ENCODE data around the gene SIRT6.
"Not testable (repeated sequence)": the region's sequence is repeated elsewhere in the genome, so short reads cannot be mapped to it uniquely, and the experiment has no call there.

Gene SIRT6

DNA sequence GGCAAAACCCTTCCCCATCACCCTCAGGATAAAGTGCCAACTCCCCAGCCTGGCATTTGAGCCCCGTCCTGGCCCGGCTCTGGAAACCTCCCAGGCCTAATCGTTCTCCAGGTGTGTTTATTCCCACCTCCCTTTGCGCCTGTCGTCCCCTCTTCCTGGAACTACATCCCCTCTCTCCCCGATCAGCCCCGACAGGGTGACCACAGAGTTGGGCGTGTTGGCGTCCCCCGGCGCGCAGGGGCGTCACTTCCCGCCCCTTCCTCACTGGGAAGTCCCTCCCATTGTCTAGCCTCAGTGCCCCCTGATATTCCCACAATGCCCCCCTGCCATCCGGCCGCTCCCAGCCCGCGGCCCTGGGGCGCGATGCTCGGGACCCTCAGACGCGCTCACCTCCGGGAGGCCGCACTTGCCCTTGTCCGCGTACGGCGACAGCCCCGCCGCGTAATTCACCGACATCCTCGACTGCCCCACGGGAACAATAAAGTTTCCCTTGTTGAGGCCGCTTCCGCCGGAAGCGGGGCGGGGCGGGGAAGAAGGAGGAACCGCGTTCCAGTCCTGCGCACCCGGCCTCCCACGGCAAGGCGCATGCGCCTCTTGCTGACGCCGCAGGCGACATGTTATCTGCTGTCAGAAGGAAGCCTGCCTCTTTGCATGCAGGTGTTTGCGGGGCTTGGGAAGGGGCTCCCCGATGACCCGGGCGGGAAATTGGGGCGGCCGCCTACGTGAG is at the start of gene SIRT6, which contains the start of gene ANKRD24:
SIRT6 (minus strand) TSS at position 480 of the 727 bp plus-strand sequence; CDS start at position 456, 24 bp downstream.
ANKRD24 (plus strand) TSS at position 606 of the 727 bp plus-strand sequence. CDS start 3,737 bp downstream, outside the sequence.
- DNase-seq = peak; percentile 83 to 90

DNA sequence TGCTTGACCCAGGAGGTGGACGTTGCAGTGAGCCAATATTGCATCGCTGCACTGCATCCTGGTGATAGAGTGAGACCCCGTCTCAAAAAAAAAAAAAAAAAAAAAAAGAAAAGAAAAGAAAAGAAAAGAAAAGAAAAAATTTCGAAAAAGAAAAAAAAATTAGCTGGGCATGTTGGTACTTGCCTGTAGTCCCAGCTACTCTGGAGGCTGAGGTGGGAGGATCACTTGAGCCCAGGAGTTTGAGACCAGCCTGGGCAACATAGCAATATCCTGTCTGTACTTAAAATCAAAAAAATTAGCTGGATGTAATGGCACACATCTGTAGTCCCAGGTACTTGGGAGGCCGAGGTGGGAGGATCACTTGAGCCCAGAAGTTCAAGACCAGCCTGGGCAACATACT is 49.8 kb upstream of the SIRT6 start:
- DNase-seq = not testable (repeated sequence)

DNA sequence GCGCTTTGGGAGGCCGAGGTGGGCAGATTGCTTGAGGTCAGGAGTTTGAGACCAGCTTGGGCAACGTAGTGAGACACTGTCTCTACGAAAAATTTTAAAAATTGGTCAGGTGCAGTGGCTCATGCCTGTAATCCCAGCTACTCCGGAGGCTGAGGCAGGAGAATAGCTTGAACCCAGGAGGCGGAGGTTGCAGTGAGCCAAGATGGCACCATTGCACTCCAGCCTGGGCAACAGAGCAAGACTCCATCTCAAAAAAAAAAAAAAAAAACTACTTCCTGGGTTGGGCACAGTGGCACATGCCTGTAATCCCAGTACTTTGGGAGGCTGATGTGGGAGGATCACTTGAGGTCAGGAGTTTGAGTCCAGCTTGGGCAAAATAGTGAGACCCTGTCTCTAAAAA is 49.2 kb upstream of the SIRT6 start:
- not testable (repeated sequence) for DNase-seq

DNA sequence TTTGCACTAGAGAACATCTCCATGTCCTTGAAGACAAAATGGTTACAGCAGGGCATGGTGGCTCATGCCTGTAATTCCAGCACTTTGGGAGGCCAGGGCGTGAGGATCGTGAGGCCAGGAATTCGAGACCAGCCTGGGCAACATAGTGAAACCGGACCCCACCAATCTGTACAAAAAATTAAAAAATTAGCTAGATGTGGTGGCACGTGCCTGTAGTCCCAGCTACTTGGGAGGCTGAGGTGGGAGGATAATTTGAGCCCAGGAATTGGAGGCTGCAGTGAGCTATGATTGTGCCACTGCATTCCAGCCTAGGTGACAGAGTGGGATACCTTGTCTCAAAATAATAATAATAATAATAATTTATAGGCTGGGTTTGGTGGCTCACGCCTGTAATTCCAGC is 47.9 kb upstream of the SIRT6 start:
- DNase-seq = not testable (repeated sequence)

DNA sequence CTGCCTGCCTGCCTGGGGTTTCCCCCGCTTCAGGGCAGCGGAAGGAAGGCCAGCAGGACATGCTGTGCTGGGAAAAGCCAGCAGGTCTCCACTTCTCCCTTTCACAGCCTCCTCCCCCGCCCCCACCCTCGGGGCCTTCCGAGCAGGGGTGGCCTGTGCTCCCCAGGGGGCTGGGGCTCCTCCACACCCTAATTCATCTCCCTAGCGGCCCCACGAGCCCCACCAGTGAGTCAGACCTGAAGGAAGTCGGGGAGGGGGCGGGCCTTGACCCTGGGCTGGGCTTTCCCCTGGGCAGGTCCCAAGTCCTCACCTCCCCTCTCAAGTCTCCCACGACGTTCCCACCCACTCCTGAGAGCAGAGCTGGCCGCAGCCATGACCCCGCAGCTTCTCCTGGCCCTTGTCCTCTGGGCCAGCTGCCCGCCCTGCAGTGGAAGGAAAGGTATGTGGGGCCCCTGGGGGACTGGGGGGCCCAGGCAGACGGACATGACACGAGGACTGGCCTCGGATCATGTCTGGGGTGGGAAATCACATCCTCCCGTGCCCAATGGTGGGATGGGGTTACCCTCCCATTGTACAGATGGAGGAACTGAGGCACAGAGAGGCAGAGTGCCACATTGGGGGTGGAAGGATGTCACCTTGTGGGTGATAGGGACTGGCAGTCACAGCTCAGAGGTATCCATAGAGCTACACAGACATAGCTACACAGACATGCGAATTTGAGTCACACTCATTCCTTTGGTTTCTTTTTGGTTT is 47.0 kb upstream of the SIRT6 start, which contains the start of gene EBI3:
EBI3 (plus strand) TSS at position 345 of the 753 bp plus-strand sequence; CDS start at position 373, 28 bp downstream.
- DNase-seq = peak; percentile 40 to 45

DNA sequence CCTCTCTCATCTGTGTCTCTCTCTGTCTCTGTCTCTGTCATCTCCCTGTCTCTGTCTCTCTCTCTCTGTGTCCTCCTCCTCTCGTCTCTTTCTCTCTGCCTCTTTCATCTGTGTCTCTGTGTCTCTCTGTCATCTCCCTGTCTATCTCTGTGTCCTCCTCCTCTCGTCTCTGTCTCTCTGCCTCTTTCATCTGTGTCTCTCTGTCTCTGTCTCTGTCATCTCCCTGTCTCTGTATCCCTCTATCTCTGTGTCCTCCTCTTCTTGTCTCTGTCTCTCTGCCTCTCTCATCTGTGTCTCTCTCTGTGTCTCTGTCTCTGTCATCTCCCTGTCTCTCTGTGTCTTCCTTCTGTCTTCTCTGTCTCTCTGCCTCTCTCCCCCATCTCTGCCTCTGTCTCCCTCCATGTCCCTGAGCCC is 46.4 kb upstream of the SIRT6 start:
- DNase-seq = no peak

DNA sequence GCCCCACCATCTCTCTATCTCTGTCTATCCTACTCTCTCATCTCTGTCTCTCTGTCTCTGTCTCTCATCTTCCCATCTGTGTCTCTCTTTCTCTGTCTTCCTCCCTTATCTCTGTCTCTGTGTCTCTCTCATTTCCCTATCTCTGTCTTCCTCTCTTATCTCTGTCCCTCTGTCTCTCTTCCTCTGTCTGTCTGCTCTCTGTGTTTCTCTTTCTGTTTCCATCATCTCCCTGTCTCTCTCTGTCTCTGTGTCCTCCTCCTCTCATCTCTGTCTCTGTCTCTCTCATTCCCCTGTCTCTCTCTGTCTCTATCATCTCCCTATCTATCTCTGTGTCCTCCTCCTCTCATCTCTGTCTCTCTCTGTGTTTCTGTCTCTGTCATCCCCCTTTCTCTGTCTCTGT is 45.4 kb upstream of the SIRT6 start:
- no peak for DNase-seq

DNA sequence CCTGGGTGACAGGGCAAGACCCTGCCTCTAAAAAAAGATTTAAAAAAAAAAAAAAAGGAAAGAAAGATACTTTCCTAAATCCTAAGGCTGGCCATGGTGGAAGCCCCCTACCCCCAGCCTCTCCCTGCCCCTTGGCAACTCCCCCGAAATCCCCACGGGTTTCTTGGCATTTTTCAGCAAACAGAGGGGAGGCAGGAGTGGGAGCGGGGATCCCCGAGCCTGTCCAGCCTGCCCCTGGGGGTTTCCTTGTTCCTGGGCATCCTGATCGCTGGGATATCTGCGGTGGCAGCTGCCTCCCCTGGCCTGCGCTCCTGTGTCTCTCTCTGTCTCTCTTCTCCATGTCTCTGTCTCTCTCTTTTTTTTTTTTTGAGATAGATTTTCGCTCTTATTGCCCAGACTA is 43.5 kb upstream of the SIRT6 start:
- DNase-seq = no peak

DNA sequence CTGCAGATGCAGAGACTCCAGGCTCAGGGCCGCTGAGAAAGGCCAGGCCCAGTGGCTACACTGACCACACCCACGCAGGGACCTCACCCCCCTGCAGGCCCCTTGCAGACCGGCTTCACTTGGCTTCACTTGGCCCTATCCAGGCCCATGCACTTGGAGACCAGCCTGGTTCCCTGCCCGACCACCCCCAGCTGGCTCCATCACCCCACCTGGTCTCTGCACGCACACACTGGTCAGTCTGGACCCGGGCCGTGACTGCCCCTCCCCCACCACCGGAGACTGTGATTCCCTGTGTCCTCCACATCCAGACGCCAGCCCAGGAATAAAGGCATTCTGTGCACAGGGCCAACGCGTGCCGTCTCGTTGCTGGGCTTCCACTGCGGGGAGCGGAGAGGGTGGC is 42.1 kb upstream of the SIRT6 start:
- DNase-seq = no peak

DNA sequence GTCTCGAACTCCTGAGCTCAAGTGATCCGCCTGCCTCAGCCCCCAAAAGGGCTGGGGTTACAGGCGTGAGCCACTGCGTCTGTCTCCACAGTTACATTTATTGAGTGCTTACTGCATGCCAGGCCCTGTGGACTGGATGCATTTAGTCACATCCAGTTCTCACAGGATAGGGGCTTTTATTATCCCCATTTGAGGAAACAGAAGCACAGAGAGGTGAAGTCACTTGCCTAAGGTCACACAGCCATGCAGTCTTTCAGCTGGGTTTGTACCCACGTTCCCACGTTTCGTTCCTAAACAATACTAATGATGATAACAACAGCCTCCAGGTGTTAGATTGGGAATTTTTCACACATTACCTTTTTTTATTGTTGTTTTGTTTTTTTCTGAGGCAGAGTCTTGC is 37.8 kb upstream of the SIRT6 start:
- DNase-seq = no peak

DNA sequence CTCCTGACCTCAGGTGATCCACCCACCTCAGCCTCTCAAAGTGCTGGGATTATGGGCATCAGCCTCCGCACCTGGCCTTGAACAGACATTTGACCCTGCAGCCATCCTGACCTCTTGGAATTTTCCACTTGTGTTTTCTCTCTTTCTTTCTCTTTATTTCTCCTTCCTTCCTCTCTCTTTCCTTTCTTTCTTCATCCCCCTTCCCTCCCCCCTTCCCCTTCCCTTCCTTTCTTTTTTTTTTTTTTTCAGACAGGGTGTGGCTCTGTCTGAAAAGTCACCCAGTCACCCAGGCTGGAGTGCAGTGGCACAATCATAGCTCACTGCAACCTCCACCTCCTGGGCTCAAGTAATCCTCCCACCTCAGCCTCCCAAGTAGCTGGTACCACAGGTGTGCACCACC is 36.2 kb upstream of the SIRT6 start:
- DNase-seq = not testable (repeated sequence)

DNA sequence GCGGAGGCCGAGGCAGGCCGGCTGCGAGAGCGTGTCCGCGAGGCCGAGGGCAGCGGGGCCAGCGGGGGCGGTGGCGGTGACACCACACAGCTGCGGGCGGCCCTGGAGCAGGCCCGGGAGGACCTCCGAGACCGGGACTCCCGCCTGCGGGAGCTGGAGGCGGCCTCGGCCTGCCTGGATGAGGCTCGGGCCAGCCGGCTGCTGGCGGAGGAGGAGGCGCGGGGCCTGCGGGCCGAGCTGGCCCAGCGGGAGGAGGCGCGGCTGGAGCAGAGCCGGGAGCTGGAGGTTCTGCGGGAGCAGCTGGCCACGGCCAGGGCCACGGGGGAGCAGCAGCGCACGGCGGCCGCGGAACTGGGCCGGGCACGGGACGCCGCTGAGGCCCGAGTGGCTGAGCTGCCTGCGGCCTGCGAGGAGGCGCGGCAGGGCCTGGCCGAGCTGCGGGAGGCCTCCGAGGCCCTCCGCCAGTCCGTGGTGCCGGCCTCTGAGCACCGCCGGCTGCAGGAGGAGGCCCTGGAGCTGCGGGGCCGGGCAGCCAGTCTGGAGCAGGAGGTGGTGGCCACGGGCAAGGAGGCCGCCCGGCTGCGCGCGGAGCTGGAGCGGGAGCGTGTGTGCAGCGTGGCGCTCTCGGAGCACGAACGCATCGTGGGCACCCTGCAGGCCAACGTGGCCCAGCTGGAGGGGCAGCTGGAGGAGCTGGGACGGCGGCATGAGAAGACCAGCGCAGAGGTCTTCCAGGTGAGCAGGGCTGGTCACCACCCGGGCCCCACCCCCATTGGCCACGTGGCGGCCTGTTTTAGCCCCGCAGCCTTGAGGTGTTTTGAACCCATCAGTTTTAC is 35.3 kb upstream of the SIRT6 start:
- no peak for DNase-seq

DNA sequence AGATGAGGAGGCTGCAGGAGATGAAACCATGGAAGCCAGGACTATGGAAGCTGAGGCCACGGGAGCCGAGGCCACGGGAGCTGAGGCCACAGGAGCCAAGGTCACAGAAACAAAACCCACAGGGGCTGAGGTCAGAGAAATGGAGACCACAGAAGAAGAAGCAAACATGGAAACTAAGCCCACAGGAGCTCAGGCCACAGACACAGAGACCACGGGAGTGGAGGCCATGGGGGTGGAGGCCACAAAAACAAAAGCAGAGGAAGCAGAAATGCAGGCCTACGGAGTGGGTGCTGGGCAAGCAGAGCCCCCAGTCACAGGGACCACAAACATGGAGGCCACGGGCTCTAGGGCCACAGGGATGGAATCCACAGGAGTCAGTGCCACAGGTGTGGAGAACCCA is 34.5 kb upstream of the SIRT6 start:
- no peak for DNase-seq

DNA sequence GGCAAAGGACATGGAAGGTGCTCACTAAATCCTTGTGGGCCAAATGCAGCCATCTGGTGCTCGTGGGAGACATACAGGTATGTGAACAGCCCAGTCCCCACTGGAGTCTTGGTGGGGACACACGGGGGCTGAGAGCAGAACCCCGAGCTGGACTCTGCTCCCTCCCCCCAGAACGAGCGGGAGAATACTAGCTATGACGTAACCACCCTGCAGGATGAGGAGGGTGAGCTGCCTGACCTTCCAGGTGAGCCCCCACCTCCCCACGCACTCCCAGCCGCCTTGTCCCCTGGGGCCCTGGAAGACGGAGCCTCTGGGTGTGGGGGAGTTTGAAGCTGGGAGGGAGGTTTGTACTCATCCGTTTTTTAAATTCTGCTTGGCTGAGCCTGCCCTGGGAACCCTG is 33.4 kb upstream of the SIRT6 start:
- no peak for DNase-seq

DNA sequence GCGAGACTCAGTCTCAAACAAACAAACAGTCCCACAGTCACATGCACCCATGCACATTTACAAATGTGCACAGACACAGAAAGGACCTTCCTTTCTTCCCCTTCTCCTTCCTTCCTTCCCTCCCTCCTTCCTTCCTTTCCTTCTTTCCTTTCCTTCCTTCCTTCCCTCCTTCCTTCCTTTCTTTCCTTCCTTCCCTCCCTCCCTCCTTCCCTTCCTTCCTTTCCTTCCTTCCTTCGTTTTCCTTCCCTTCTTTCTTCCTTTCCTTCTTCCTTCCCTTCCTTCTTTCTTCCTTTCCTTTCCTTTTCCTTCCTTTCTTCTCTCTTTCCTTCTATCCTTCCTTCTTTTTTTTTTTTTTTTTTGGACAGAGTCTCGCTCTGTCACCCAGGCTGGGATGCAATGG is 30.8 kb upstream of the SIRT6 start:
- DNase-seq = no peak

DNA sequence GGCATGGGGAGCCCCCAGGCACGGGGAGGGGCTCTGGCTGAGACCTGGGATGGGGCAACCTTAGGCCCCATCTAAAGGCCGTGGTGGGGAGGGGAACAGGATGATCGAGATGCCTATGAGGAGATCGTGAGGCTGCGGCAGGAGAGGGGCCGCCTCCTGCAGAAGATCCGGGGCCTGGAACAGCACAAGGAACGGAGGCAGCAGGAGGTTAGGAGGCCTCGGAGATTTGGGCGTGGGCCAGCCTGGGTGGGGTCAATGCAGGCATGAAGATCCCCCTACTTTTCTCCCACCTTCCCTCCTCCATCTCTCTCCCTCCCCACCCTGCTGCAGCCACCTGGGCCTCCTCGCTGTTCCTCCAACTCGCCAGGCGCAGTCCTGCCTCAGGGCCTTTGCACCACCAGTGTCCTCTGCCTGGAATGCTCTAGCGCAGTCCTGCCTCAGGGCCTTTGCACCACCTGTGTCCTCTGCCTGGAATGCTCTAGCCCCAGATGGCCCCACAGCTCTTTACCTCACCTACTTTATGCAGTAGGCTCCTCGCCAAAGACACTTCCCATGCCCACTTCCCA is 27.9 kb upstream of the SIRT6 start:
- DNase-seq = no peak

DNA sequence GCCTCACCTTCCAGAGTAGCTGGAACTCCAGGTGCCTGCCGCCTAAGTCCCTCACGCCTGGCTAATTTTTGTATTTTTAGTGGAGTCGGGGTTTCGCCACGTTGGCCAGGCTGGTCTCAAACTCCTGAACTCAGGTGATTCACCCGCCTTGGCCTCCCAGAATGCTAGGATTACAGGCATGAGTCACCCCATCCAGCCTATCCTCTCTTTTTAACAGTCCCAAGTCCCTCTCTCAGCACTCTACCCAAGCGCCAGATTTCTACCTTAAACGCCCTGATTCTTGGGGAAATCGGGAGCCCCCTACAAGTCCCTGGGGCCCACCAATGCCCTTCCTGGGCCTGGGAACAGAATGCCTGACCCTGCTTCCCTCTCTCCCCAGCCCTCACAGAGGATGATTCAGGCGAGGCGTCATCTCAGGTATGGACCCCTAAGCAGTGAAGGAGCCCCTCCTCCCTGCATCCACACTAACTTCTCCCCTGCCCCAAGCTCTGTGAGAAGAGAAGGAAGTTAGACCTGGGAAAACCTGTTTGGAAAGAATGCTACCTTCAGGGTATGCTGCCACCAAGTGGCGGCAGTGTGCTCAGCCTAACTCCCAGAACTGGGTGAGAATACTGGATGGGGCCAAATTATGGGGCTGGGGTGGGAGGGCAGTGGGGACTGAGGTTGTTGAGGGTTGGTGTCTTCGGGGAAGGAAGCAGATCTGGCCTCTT is 26.2 kb upstream of the SIRT6 start:
- DNase-seq = no peak

DNA sequence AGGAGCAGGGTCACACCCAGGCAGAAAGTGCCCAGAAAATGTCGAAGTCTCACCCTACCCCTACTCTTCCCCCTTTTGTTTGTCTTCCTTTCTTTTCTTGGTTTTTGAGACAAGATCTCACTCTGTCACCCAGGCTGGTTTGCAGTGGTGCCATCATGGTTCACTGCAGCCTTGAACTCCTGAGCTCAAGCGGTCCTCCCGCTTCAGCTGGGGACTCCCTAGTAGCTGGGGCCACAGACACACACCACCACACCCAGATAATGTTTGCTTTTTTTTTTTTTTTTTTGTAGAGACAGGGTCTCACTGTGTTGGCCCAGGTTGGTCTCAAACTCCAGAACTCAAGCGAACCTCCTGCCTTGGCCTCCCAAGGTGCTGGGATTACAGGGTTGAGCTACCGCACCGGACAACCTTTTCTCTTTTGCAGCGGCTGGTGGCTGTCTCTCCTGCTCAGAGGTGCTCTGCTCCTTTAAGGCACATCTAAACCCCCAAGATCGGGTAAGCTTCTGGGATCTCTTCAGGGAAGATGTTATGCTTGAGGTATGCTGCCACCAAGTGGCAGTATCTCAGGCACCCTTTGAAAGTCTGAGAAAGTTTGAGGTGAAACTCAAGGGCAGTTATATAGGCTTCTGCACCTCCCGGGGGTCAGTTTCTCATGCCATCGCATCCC is 24.6 kb upstream of the SIRT6 start:
- DNase-seq = peak in 1 of 2 experiments; percentile 48

DNA sequence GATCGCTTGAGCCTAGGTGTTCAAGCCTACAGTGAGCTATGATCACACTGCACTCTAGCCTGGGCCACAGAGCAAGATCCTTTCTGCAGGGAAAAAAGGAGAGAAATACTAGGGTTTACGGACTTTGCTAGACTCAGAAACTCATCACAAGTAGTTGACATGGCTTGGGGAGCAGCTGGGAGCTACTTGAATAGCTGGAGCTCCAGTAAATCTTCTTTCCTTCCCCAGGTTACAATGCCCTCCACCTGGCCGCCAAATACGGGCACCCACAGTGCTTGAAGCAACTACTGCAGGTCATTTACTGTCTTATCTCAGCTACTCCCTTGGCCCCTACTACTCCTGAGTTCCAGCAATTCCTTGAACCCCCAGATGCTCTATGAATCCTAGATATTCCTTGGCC is 19.4 kb upstream of the SIRT6 start:
- DNase-seq = no peak

DNA sequence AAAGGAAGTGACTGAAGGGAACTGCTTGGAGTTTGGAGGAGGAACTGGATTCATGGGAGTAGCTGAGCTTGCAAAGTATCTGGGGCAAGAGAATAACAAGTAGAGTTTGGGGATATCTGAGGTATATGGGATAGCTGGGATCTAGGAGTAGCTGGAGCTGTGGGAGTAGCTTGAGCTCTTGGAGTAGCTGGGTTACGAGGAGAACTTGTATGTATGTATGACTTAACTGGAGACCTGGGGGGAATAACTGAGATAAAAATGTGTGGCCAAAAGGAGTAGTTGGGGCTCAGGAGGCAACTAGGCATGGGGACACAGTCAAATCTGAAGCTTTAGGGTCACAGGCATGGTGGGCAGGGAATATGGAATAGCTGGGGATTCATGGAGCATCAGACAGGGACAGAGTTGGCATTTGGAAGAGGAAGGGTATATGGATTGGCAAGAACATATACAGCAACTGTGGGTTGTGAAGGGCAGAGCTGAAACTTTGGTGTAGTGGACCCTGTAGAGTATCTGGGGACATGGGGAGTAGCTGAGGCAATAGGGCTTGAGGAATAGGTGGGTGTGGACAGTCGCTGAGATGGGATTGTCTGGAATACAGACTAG is 18.7 kb upstream of the SIRT6 start:
- no peak for DNase-seq

DNA sequence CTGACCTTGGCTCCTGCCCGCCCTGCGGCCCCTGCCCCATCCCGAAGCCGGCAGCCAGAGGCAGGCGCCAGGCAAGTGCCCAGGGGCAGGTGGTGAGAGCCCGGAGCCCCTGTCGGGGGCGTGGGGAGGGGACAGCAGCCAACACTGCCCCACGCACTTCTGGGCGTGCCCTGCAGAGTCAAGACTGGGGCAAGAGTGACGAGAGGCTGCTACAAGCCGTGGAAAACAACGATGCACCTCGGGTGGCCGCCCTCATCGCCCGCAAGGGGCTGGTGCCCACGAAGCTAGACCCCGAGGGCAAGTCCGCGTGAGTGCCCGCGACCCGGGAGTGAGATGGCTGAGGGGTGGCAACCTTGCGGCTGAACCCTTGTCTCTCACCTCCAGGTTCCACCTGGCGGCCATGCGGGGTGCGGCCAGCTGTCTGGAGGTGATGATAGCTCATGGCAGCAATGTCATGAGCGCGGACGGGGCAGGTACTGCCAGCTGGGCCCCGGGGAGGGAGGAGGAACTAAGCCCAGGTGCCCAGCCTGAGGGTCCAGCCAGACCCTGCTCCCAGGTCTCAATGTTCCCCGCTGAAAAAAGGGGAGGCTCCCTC is 17.4 kb upstream of the SIRT6 start:
- no peak for DNase-seq
